Measurements from ENCODE around the gene PPP1R14C.

The PPP1R14C gene

GRCh38 chr6:150189122-150189521 lies 46.3 kb downstream of the PPP1R14C start:
- Histone ChIP-seq H3K4ac (ENCODE audit: low read depth in 1 of 2, low read length in 2 of 2) (no peak overlapping the region), H3K18ac (ENCODE audit: low read depth in 1 of 2, low read length in 2 of 2) (no peak overlapping the region), H3K27me3 (ENCODE audit: control insufficient read depth in 1 of 2, insufficient read depth in 1 of 2, low read length in 2 of 2) (peaks cover 0 to 15% of the 10 kb centered on the region in 2 experiments), H3K36me3 (ENCODE audit: control insufficient read depth in 1 of 2, insufficient read depth in 2 of 2, low read depth in 1 of 2, low read length in 2 of 2) (no peaks in the 10 kb centered on the region), H3K4me3 (ENCODE audit: insufficient read depth in 1 of 2, low read depth in 1 of 2, low read length in 2 of 2) (no peak overlapping the region), H4K8ac (ENCODE audit: low read length) (no peak overlapping the region), H3K14ac (ENCODE audit: low read length in 2 of 2) (no peak overlapping the region), H3K9me3 (ENCODE audit: control insufficient read depth, low read length) (no peaks in the 10 kb centered on the region), H2BK12ac (ENCODE audit: low read length in 2 of 2) (no peak overlapping the region), H2BK5ac (ENCODE audit: low read depth, low read length, poor library complexity, severe bottlenecking) (no peak overlapping the region), H3K79me1 (replicated peaks; ENCODE audit: low read length, poor library complexity, severe bottlenecking) (peaks cover 5% of the 10 kb centered on the region), H2AFZ (ENCODE audit: low read depth, low read length) (no peak overlapping the region), H3K9ac (ENCODE audit: low read length) (no peak overlapping the region), H3K27ac (ENCODE audit: low read length, poor library complexity, severe bottlenecking) (no peak overlapping the region), H3K4me2 (ENCODE audit: low read length, poor library complexity, severe bottlenecking) (no peak overlapping the region), H3K23ac (ENCODE audit: low read length in 2 of 2) (no peak overlapping the region), H3K4me1 (ENCODE audit: control insufficient read depth, insufficient read depth, low read depth, low read length) (peaks cover 11% of the 10 kb centered on the region), H2BK15ac (ENCODE audit: low read depth, poor library complexity, severe bottlenecking) (no peak overlapping the region), H4K91ac (ENCODE audit: low read length) (no peak overlapping the region), H2AK5ac (ENCODE audit: low read length, severe bottlenecking) (no peak overlapping the region), H2BK120ac (ENCODE audit: low read depth, low read length) (no peak overlapping the region)
- DNase-seq, result no peak
- WGBS, result 89% methylated on average over 4 of the region's 5 CpGs

GRCh38 chr6:150191809-150192208 lies 49.0 kb downstream of the PPP1R14C start:
- H3K14ac ChIP-seq (ENCODE audit: low read length in 2 of 2), result no peak overlapping the region
- H3K4me2 ChIP-seq (ENCODE audit: low read length, poor library complexity, severe bottlenecking), result no peak overlapping the region
- no peak overlapping the region for H3K4ac ChIP-seq (ENCODE audit: low read depth in 1 of 2, low read length in 2 of 2)
- no peak overlapping the region for H4K91ac ChIP-seq (ENCODE audit: low read length)
- H3K27me3 ChIP-seq (ENCODE audit: control insufficient read depth in 1 of 2, insufficient read depth in 1 of 2, low read length in 2 of 2), result peaks cover 0 to 11% of the 10 kb centered on the region in 2 experiments
- H2BK120ac ChIP-seq (ENCODE audit: low read depth, low read length), result no peak overlapping the region
- no peak overlapping the region for H2AFZ ChIP-seq (ENCODE audit: low read depth, low read length)
- H4K8ac ChIP-seq (ENCODE audit: low read length), result no peak overlapping the region
- no peak overlapping the region for H2BK5ac ChIP-seq (ENCODE audit: low read depth, low read length, poor library complexity, severe bottlenecking)
- no peak overlapping the region for H2BK15ac ChIP-seq (ENCODE audit: low read depth, poor library complexity, severe bottlenecking)
- no peak overlapping the region for H3K18ac ChIP-seq (ENCODE audit: low read depth in 1 of 2, low read length in 2 of 2)
- H3K27ac ChIP-seq (ENCODE audit: low read length, poor library complexity, severe bottlenecking), result no peak overlapping the region
- no peak overlapping the region for H3K23ac ChIP-seq (ENCODE audit: low read length in 2 of 2)
- no peaks in the 10 kb centered on the region for H3K9me3 ChIP-seq (ENCODE audit: control insufficient read depth, low read length)
- WGBS, result 61% methylated on average over 3 of the region's 3 CpGs
- no peak overlapping the region for H2BK12ac ChIP-seq (ENCODE audit: low read length in 2 of 2)
- no peaks in the 10 kb centered on the region for H3K79me1 ChIP-seq (replicated peaks; ENCODE audit: low read length, poor library complexity, severe bottlenecking)
- H3K4me1 ChIP-seq (ENCODE audit: control insufficient read depth, insufficient read depth, low read depth, low read length), result peaks cover 5% of the 10 kb centered on the region
- no peak overlapping the region for H3K9ac ChIP-seq (ENCODE audit: low read length)
- no peak overlapping the region for H2AK5ac ChIP-seq (ENCODE audit: low read length, severe bottlenecking)
- H3K36me3 ChIP-seq (ENCODE audit: control insufficient read depth in 1 of 2, insufficient read depth in 2 of 2, low read depth in 1 of 2, low read length in 2 of 2), result no peaks in the 10 kb centered on the region
- no peak overlapping the region for H3K4me3 ChIP-seq (ENCODE audit: insufficient read depth in 1 of 2, low read depth in 1 of 2, low read length in 2 of 2)
- peak; percentile 10 for DNase-seq

GRCh38 chr6:150194195-150194594 lies 51.4 kb downstream of the PPP1R14C start:
- Histone ChIP-seq H3K4me2 (ENCODE audit: low read length, poor library complexity, severe bottlenecking) (no peak overlapping the region), H3K79me1 (replicated peaks; ENCODE audit: low read length, poor library complexity, severe bottlenecking) (no peaks in the 10 kb centered on the region), H3K4me1 (ENCODE audit: control insufficient read depth, insufficient read depth, low read depth, low read length) (peaks cover 6% of the 10 kb centered on the region), H2AFZ (ENCODE audit: low read depth, low read length) (no peak overlapping the region), H2BK5ac (ENCODE audit: low read depth, low read length, poor library complexity, severe bottlenecking) (no peak overlapping the region), H4K8ac (ENCODE audit: low read length) (no peak overlapping the region), H3K9ac (ENCODE audit: low read length) (no peak overlapping the region), H3K36me3 (ENCODE audit: control insufficient read depth in 1 of 2, insufficient read depth in 2 of 2, low read depth in 1 of 2, low read length in 2 of 2) (no peaks in the 10 kb centered on the region), H4K91ac (ENCODE audit: low read length) (no peak overlapping the region), H3K27ac (ENCODE audit: low read length, poor library complexity, severe bottlenecking) (no peak overlapping the region), H3K27me3 (ENCODE audit: control insufficient read depth in 1 of 2, insufficient read depth in 1 of 2, low read length in 2 of 2) (peaks cover 0 to 16% of the 10 kb centered on the region in 2 experiments), H2BK12ac (ENCODE audit: low read length in 2 of 2) (no peak overlapping the region), H3K4ac (ENCODE audit: low read depth in 1 of 2, low read length in 2 of 2) (no peak overlapping the region), H3K14ac (ENCODE audit: low read length in 2 of 2) (no peak overlapping the region), H3K9me3 (ENCODE audit: control insufficient read depth, low read length) (no peaks in the 10 kb centered on the region), H2BK120ac (ENCODE audit: low read depth, low read length) (no peak overlapping the region), H3K23ac (ENCODE audit: low read length in 2 of 2) (no peak overlapping the region), H3K18ac (ENCODE audit: low read depth in 1 of 2, low read length in 2 of 2) (no peak overlapping the region), H2BK15ac (ENCODE audit: low read depth, poor library complexity, severe bottlenecking) (no peak overlapping the region), H3K4me3 (ENCODE audit: insufficient read depth in 1 of 2, low read depth in 1 of 2, low read length in 2 of 2) (no peak overlapping the region), H2AK5ac (ENCODE audit: low read length, severe bottlenecking) (no peak overlapping the region)
- DNase-seq, result no peak
- WGBS, result 87% methylated on average over 2 of the region's 2 CpGs

- Histone ChIP-seq H3K4me1 (ENCODE audit: control insufficient read depth, insufficient read depth, low read depth, low read length) (peaks cover 6% of the 10 kb centered on the region), H2BK12ac (ENCODE audit: low read length in 2 of 2) (no peak overlapping the region), H2BK5ac (ENCODE audit: low read depth, low read length, poor library complexity, severe bottlenecking) (no peak overlapping the region), H2BK15ac (ENCODE audit: low read depth, poor library complexity, severe bottlenecking) (no peak overlapping the region), H2BK120ac (ENCODE audit: low read depth, low read length) (no peak overlapping the region), H3K27ac (ENCODE audit: low read length, poor library complexity, severe bottlenecking) (no peak overlapping the region), H3K9ac (ENCODE audit: low read length) (no peak overlapping the region), H3K23ac (ENCODE audit: low read length in 2 of 2) (no peak overlapping the region), H3K4me2 (ENCODE audit: low read length, poor library complexity, severe bottlenecking) (no peak overlapping the region), H4K91ac (ENCODE audit: low read length) (no peak overlapping the region), H3K4me3 (ENCODE audit: insufficient read depth in 1 of 2, low read depth in 1 of 2, low read length in 2 of 2) (no peak overlapping the region), H4K8ac (ENCODE audit: low read length) (no peak overlapping the region), H3K4ac (ENCODE audit: low read depth in 1 of 2, low read length in 2 of 2) (no peak overlapping the region), H3K79me1 (replicated peaks; ENCODE audit: low read length, poor library complexity, severe bottlenecking) (no peaks in the 10 kb centered on the region), H3K36me3 (ENCODE audit: control insufficient read depth in 1 of 2, insufficient read depth in 2 of 2, low read depth in 1 of 2, low read length in 2 of 2) (no peaks in the 10 kb centered on the region), H3K27me3 (ENCODE audit: control insufficient read depth in 1 of 2, insufficient read depth in 1 of 2, low read length in 2 of 2) (peaks cover 0 to 10% of the 10 kb centered on the region in 2 experiments), H3K9me3 (ENCODE audit: control insufficient read depth, low read length) (no peaks in the 10 kb centered on the region), H3K18ac (ENCODE audit: low read depth in 1 of 2, low read length in 2 of 2) (no peak overlapping the region), H2AFZ (ENCODE audit: low read depth, low read length) (no peak overlapping the region), H3K14ac (ENCODE audit: low read length in 2 of 2) (no peak overlapping the region), H2AK5ac (ENCODE audit: low read length, severe bottlenecking) (no peak overlapping the region)
- peak; percentile 85 for DNase-seq
- 0% methylated on average over 1 of the region's 2 CpGs for WGBS
Observed at GRCh38 chr6:150195996-150196417, 53.2 kb downstream of the PPP1R14C start.
